T-helper 1 cell treated with Interleukin-12 subunit alpha and Interleukin-12 subunit beta and Interleukin-4 antibody, amounts not matched to agents 30 μg/mL and 1 μg/mL, for 36 hours (primary cell): ENCODE measurements around the gene LTBP1.

Source experiments
- H3K27ac Mint-ChIP-seq: one replicate; pipeline ENCODE4 v1.8.0; 2021; ENCODE audit warnings: mild to moderate bottlenecking, mixed read lengths
- H3K27me3 Mint-ChIP-seq: one replicate; pipeline ENCODE4 v1.8.0; 2021; ENCODE audit warnings: low read depth, mixed read lengths
- H3K36me3 Mint-ChIP-seq: one replicate; pipeline ENCODE4 v1.8.0; 2021; ENCODE audit warnings: low read depth, mixed read lengths
- H3K4me1 Mint-ChIP-seq: one replicate; pipeline ENCODE4 v1.8.0; 2021; ENCODE audit warnings: low read depth, mixed read lengths
- H3K4me3 Mint-ChIP-seq: one replicate; pipeline ENCODE4 v1.8.0; 2021; ENCODE audit warnings: mild to moderate bottlenecking, moderate library complexity, mixed read lengths
- H3K9me3 Mint-ChIP-seq: one replicate; pipeline ENCODE4 v1.8.0; 2021; ENCODE audit warnings: mixed read lengths

The LTBP1 gene

GRCh38 chr2:32925283-32925815, 21.4 kb upstream of the LTBP1 start:
- Mint-ChIP-seq H3K4me1 (peaks cover 2% of the 10 kb centered on the region), H3K9me3 (no peaks in the 10 kb centered on the region), H3K27ac (no peak overlapping the region), H3K4me3 (no peak overlapping the region), H3K27me3 (peaks cover 18% of the 10 kb centered on the region), H3K36me3 (no peaks in the 10 kb centered on the region)

DNA sequence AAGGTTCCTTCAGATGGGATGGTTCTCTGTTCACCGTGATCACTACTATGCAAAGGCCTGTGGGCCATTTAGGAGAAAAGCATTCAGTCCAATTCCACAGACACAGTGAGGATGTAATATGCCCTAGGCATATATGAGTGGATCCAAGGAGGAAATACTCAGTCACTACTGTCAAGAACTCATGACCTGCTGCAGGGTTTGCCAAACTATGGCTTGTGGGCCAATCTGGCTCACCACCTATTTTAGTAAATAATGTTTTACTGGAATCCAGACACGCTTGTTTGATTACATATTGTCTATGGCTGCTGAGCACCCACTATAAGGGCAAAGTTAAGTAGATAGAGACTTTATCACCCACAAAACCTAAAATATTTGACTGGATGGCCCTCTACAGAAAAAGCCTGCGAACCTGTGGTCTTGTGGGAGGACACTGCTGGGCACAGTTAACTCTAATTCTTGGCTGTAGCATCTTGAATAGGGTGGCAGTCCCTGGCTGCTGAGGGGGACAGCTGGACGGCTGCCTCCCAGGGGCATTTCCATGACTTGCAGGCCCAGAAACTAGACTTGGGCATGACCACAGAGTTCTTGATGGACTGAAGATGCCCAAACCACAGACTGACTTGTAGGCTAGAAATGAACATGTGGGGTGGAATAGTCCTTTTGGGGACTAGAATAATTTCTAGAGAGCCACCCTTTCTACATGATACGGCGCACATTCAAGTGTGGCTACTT, 20.6 kb upstream of the LTBP1 start:
- H3K27me3 Mint-ChIP-seq, result peaks cover 18% of the 10 kb centered on the region
- no peak overlapping the region for H3K4me3 Mint-ChIP-seq
- no peaks in the 10 kb centered on the region for H3K36me3 Mint-ChIP-seq
- peaks cover 2% of the 10 kb centered on the region for H3K4me1 Mint-ChIP-seq
- no peak overlapping the region for H3K27ac Mint-ChIP-seq
- H3K9me3 Mint-ChIP-seq, result no peaks in the 10 kb centered on the region

GRCh38 chr2:32926708-32927084, 20.1 kb upstream of the LTBP1 start:
- Mint-ChIP-seq H3K4me1 (peaks cover 2% of the 10 kb centered on the region), H3K4me3 (no peak overlapping the region), H3K36me3 (no peaks in the 10 kb centered on the region), H3K27ac (no peak overlapping the region), H3K27me3 (peaks cover 18% of the 10 kb centered on the region), H3K9me3 (no peaks in the 10 kb centered on the region)

- no peaks in the 10 kb centered on the region for H3K36me3 Mint-ChIP-seq
- H3K4me3 Mint-ChIP-seq, result no peak overlapping the region
- H3K9me3 Mint-ChIP-seq, result no peaks in the 10 kb centered on the region
- H3K27ac Mint-ChIP-seq, result no peak overlapping the region
- H3K27me3 Mint-ChIP-seq, result peaks cover 18% of the 10 kb centered on the region
- peaks cover 2% of the 10 kb centered on the region for H3K4me1 Mint-ChIP-seq
These were observed 16.3 kb upstream of the LTBP1 start for GRCh38 chr2:32930436-32930835.

- Mint-ChIP-seq H3K9me3 (no peaks in the 10 kb centered on the region), H3K4me3 (no peak overlapping the region), H3K27me3 (peaks cover 22% of the 10 kb centered on the region), H3K36me3 (no peaks in the 10 kb centered on the region), H3K4me1 (peaks cover 2% of the 10 kb centered on the region), H3K27ac (no peak overlapping the region)
These were observed 15.2 kb upstream of the LTBP1 start for GRCh38 chr2:32931519-32931918.

GRCh38 chr2:32931945-32932709, 14.6 kb upstream of the LTBP1 start:
- Mint-ChIP-seq H3K9me3 (no peaks in the 10 kb centered on the region), H3K27me3 (peaks cover 19% of the 10 kb centered on the region), H3K4me3 (no peak overlapping the region), H3K36me3 (no peaks in the 10 kb centered on the region), H3K4me1 (peaks cover 2% of the 10 kb centered on the region), H3K27ac (no peak overlapping the region)

DNA sequence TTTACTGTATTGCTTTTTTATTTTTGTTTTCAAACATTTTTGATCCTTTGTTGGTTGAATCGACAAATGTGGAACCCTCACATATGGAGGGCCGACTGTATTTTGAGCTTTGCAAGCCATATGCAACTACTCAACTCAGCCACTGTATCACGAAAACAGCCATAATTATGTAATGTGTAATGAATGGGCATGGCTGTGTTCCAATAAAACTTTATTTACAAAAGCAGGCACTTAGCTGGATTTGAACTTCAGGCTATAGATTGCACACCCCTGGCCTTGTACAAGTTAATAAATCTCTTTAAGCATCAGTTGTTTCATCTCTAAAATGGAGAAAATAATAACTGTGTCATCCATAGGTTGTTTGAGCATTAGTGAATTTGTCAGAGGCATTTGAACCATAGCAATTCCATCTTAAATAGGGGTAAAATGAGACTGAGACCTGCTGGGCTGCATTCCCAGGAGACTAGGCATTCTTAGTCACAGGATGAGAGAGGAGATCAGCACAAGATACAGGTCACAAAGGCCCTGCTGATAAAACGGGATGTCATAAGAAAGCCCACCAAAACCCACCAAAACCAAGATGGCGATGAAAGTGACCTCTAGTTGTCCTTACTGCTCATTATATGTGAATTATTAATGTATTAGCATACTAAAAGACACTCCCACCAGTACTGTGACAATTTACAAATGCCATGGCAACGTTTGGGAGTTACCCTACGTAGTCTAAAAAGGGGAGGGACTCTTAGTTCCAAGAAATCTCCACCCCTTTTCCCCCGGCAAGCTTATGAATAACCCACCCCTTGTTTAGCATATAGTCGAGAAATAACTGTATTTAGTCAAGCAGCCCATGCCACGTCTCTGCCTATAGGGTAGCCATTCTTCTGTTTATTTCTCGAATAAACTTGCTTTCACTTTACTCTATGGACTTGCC, 13.7 kb upstream of the LTBP1 start:
- H3K27me3 Mint-ChIP-seq, result peaks cover 9% of the 10 kb centered on the region
- no peaks in the 10 kb centered on the region for H3K4me1 Mint-ChIP-seq
- H3K27ac Mint-ChIP-seq, result no peak overlapping the region
- no peaks in the 10 kb centered on the region for H3K9me3 Mint-ChIP-seq
- H3K36me3 Mint-ChIP-seq, result no peaks in the 10 kb centered on the region
- no peak overlapping the region for H3K4me3 Mint-ChIP-seq

DNA sequence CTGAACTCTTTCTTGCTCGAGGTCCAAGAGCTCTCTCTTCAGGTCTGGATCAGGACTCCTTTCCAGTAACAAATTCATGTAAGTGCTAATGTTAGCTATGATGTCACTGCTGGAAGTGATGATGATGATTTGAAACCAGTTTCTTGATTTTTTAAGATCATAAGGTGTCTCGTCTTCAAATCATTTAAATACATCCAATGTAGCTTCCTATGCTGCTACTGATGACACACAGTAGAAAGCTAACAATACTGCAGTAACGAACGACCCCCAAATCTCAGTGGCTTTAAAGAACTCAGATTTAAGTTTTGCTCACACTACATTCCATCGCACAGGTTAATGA, 13.0 kb upstream of the LTBP1 start:
- Mint-ChIP-seq H3K27ac (no peak overlapping the region), H3K4me1 (no peaks in the 10 kb centered on the region), H3K27me3 (peaks cover 9% of the 10 kb centered on the region), H3K4me3 (no peak overlapping the region), H3K36me3 (no peaks in the 10 kb centered on the region), H3K9me3 (no peaks in the 10 kb centered on the region)

DNA sequence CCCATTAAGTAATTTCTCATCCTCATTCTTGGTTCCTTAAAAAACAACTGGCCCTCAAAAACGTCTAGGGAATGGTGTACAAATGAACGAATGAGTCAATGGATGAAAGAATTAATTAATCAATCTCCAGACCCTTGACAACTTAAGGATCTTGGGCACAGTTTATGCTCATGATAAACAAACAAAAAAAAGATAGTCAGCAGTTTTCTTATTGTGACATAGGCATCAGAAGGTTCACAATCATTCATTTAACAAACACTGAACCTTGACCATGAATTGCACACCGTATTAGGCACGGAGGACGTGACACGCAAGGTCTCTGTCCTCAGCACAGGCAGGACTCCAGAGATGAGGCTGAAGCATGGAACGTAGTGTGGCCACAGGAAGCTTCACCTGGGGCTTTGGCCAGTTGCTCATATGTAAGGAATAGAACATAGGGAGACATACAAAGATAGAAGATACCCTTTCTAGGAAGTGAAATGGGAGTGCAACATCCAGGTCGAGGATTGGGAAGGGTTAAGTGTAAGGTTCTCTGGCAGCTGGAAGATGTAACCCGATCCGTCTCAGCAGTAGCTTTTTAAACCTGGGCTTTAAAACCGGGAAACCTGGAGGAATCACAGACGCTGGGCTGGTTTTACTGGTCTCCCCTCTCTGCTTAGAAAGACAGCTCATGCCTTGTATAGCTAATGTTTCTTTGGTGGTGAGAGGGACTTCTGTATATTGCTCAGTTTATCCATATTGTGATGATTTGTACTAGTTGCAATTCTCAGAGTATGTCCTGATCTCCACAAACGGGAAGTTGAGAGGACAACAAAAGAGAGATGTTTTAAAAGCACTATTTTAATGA, 8.9 kb upstream of the LTBP1 start:
- Mint-ChIP-seq H3K4me3 (no peak overlapping the region), H3K9me3 (no peaks in the 10 kb centered on the region), H3K4me1 (no peaks in the 10 kb centered on the region), H3K27me3 (peaks cover 14% of the 10 kb centered on the region), H3K27ac (no peak overlapping the region), H3K36me3 (no peaks in the 10 kb centered on the region)

DNA sequence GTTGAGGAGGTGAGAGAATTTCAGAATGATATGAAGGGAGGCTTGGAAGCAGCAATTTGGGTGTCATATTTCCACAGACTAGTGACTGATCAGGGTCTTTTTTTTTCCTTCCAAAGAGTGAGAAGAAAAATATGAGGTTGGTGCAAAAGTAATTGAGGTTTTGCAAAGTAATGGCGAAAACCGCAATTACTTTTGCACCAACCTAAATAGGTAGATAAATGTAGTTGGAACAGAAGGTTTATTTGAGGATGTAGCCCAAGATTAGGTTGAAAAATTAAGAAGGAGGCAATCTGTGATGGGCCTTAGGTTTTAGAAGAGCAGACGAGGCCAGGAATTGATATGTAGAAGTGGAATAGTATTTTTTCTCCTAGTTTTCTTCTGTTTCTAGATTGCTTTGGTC, 7.8 kb upstream of the LTBP1 start:
- H3K27ac Mint-ChIP-seq, result no peak overlapping the region
- H3K4me1 Mint-ChIP-seq, result no peaks in the 10 kb centered on the region
- H3K4me3 Mint-ChIP-seq, result no peak overlapping the region
- peaks cover 14% of the 10 kb centered on the region for H3K27me3 Mint-ChIP-seq
- no peaks in the 10 kb centered on the region for H3K9me3 Mint-ChIP-seq
- H3K36me3 Mint-ChIP-seq, result no peaks in the 10 kb centered on the region

DNA sequence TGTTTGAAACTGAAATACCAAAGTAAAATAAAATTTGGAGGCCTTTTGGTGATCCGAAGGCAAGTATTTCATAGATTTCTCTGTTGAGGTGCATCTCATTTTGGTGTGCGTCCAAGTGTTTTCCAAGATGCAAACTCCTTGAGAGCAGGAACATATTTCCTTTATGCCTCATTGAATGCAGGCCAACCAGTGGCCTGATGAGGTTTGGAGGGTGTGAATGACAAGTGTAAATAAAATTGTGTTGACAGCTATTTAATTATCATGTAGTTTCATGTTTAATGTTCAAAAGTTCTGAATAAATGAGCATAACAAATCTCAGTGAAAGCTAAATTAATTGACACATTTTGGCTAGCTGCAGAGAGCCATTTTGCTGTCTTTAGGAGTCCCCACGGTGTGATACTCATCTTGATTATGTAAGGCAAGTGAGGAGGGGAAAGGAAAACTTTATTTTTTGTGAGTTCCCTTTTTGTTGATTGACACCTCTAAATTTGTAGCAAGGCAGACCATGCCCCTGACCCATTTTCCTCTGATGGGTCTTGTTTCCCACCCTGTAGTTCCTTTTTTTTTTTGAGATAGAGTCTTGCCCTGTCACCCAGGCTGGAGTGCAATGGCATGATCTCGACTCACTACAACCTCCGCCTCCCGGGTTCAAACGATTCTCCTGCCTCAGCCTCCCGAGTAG, 6.3 kb upstream of the LTBP1 start:
- Mint-ChIP-seq H3K9me3 (no peaks in the 10 kb centered on the region), H3K4me3 (no peak overlapping the region), H3K4me1 (no peaks in the 10 kb centered on the region), H3K27me3 (peaks cover 23% of the 10 kb centered on the region), H3K36me3 (no peaks in the 10 kb centered on the region), H3K27ac (no peak overlapping the region)

- no peak overlapping the region for H3K27ac Mint-ChIP-seq
- H3K4me3 Mint-ChIP-seq, result no peak overlapping the region
- peaks cover 3% of the 10 kb centered on the region for H3K4me1 Mint-ChIP-seq
- H3K27me3 Mint-ChIP-seq, result peaks cover 18% of the 10 kb centered on the region
- H3K36me3 Mint-ChIP-seq, result no peaks in the 10 kb centered on the region
- no peaks in the 10 kb centered on the region for H3K9me3 Mint-ChIP-seq
These were observed 4.6 kb upstream of the LTBP1 start for GRCh38 chr2:32941944-32942690.
